ENCODE results near the gene NGRN. TPM values are rescaled to one million over a fixed set of nuclear protein-coding genes. Genes with fewer than 3 reads are reported as not detected.

The NGRN gene
- total RNA-seq, 5 donors from 2014 or later (not counting 1 experiment from before 2014, with no cell fraction given) = 44.5 to 53.1 (median 46.1) TPM

GRCh38 chr15:90223441-90224165 lies 41.9 kb upstream of the NGRN start:
- Mint-ChIP-seq H3K27me3 (no peaks in the 10 kb centered on the region), H3K27ac (no peak overlapping the region), H3K9me3 (no peaks in the 10 kb centered on the region), H3K4me1 (peaks cover 7 to 15% (median 9%) of the 10 kb centered on the region in 3 donors), H3K36me3 (peaks cover 15% of the 10 kb centered on the region), H3K4me3 (no peak overlapping the region)
- no peak for DNase-seq
- ChIA-PET POLR2A (interaction anchor here in 1 of 2 donors (0.7 kb wide), 1 partner anchor 1266 kb away, joined by 3 read pairs; no protein-coding TSS in a partner anchor), CTCF (no interaction called here)
- H3K4me3 ChIP-seq (ENCODE audit: control insufficient read depth in 1 of 2, extremely low read depth in 1 of 2, low read length in 1 of 2) = no peak overlapping the region
- no peaks in the 10 kb centered on the region for H3K9me3 ChIP-seq
- peaks cover 15 to 50% of the 10 kb centered on the region in 2 donors for H3K36me3 ChIP-seq (ENCODE audit: control insufficient read depth in 2 of 2, extremely low read depth in 1 of 2, insufficient read depth in 1 of 2, low read length in 1 of 2)
- no peak overlapping the region for H3K27ac ChIP-seq (ENCODE audit: low read length)
- over 99% methylated on average over 17 of the region's 22 CpGs for WGBS (ENCODE audit: insufficient coverage)
- peaks cover 0 to 9% of the 10 kb centered on the region in 2 experiments for H3K4me1 ChIP-seq (ENCODE audit: control insufficient read depth in 1 of 2, extremely low read depth in 1 of 2, insufficient read depth in 2 of 2, low read length in 2 of 2)
- ATAC-seq (replicated peaks in 1 of 4) = no peak
- H3K27me3 ChIP-seq (replicated peaks in 1 of 2; ENCODE audit: control insufficient read depth in 2 of 2, extremely low read depth in 1 of 2, insufficient read depth in 2 of 2, low read length in 1 of 2) = no peaks in the 10 kb centered on the region

GRCh38 chr15:90225047-90225446 lies 40.4 kb upstream of the NGRN start:
- Mint-ChIP-seq H3K36me3 (peaks cover 28% of the 10 kb centered on the region), H3K4me3 (no peak overlapping the region), H3K27ac (no peak overlapping the region), H3K27me3 (no peaks in the 10 kb centered on the region), H3K4me1 (peaks cover 14 to 17% (median 16%) of the 10 kb centered on the region in 3 donors), H3K9me3 (no peaks in the 10 kb centered on the region)
- no peak for DNase-seq
- Histone ChIP-seq H3K4me3 (ENCODE audit: control insufficient read depth in 1 of 2, extremely low read depth in 1 of 2, low read length in 1 of 2) (no peak overlapping the region), H3K9me3 (no peaks in the 10 kb centered on the region), H3K27ac (ENCODE audit: low read length) (no peak overlapping the region), H3K4me1 (ENCODE audit: control insufficient read depth in 1 of 2, extremely low read depth in 1 of 2, insufficient read depth in 2 of 2, low read length in 2 of 2) (peaks cover 4 to 12% of the 10 kb centered on the region in 2 experiments), H3K27me3 (replicated peaks in 1 of 2; ENCODE audit: control insufficient read depth in 2 of 2, extremely low read depth in 1 of 2, insufficient read depth in 2 of 2, low read length in 1 of 2) (no peaks in the 10 kb centered on the region), H3K36me3 (ENCODE audit: control insufficient read depth in 2 of 2, extremely low read depth in 1 of 2, insufficient read depth in 1 of 2, low read length in 1 of 2) (peaks cover 21 to 64% of the 10 kb centered on the region in 2 donors)
- ChIA-PET POLR2A (no interaction called here), CTCF (no interaction called here)
- WGBS (ENCODE audit: insufficient coverage) = 97% methylated on average over 16 of the region's 17 CpGs
- no peak for ATAC-seq (replicated peaks in 1 of 4)

DNA sequence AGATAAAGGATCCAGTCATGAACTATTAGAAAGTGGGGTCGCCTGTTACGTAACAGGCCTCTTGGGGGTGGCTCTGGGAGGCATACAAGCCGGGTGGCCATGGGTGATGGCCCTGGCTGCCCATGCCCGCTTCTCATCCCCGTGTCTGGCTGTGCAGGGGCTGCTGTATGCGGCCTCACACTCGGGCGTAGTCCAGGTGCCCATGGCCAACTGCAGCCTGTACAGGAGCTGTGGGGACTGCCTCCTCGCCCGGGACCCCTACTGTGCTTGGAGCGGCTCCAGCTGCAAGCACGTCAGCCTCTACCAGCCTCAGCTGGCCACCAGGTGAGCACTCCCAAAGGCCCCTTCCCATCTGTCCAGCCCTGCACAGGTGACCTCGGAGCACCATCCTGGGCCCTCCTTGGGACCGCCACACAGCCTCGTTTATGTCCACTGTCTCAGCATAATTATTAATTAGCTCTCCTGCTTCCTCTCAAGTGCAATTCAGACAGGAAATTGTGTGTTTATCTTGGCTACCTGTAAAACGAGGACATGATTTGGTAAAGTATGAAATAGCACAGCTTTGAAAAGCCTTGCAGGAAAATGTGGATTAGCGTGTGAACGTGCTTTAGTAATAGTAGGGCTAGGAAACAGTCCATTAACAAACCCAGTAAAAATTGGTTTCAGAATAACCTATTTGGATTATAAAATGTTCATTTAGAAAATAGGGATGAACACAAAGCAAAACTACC lies 39.8 kb upstream of the NGRN start:
- H3K36me3 ChIP-seq (ENCODE audit: control insufficient read depth in 2 of 2, extremely low read depth in 1 of 2, insufficient read depth in 1 of 2, low read length in 1 of 2) = peaks cover 21 to 70% of the 10 kb centered on the region in 2 donors
- H3K27ac ChIP-seq (ENCODE audit: low read length) = no peak overlapping the region
- H3K4me3 Mint-ChIP-seq = no peak overlapping the region
- no peaks in the 10 kb centered on the region for H3K9me3 Mint-ChIP-seq
- peak overlapping the region in 1 of 2 donors; percentile 12 for H3K27ac Mint-ChIP-seq
- H3K27me3 Mint-ChIP-seq = no peaks in the 10 kb centered on the region
- WGBS (ENCODE audit: insufficient coverage) = 96% methylated on average over 12 of the region's 18 CpGs
- no peak for DNase-seq
- H3K4me3 ChIP-seq (ENCODE audit: control insufficient read depth in 1 of 2, extremely low read depth in 1 of 2, low read length in 1 of 2) = no peak overlapping the region
- POLR2A ChIA-PET = no interaction called here
- no peak for ATAC-seq (replicated peaks in 1 of 4)
- H3K9me3 ChIP-seq = no peaks in the 10 kb centered on the region
- H3K4me1 Mint-ChIP-seq = peaks cover 20 to 21% (median 20%) of the 10 kb centered on the region in 3 donors
- H3K36me3 Mint-ChIP-seq = peaks cover 30% of the 10 kb centered on the region
- no peaks in the 10 kb centered on the region for H3K27me3 ChIP-seq (replicated peaks in 1 of 2; ENCODE audit: control insufficient read depth in 2 of 2, extremely low read depth in 1 of 2, insufficient read depth in 2 of 2, low read length in 1 of 2)
- CTCF ChIA-PET = no interaction called here
- H3K4me1 ChIP-seq (ENCODE audit: control insufficient read depth in 1 of 2, extremely low read depth in 1 of 2, insufficient read depth in 2 of 2, low read length in 2 of 2) = peaks cover 10 to 18% of the 10 kb centered on the region in 2 experiments

DNA sequence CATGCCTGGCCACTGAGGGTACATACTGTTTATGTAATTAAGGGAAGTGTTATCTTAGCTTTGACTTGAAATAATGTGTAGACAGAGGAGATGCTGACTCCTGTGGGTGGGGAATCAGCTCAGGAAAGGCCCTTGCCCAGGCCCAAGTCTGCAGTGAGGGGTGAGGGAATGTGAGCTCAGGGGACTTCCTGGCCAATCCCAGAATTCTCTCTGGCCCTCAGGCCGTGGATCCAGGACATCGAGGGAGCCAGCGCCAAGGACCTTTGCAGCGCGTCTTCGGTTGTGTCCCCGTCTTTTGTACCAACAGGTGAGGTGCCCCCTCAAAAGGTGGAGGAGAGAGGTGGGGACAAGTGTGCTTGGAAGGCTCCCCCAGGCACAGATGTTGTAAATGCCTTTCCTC lies 38.1 kb upstream of the NGRN start:
- H3K9me3 ChIP-seq = no peaks in the 10 kb centered on the region
- H3K27ac ChIP-seq (ENCODE audit: low read length) = no peak overlapping the region
- POLR2A ChIA-PET = interaction anchor here in 1 of 2 donors (0.6 to 1.3 kb wide), 2 partner anchors 8 to 18 kb away, joined by 3 read pairs; no protein-coding TSS in a partner anchor
- ATAC-seq (replicated peaks in 1 of 4) = no peak
- no peaks in the 10 kb centered on the region for H3K9me3 Mint-ChIP-seq
- peaks cover 35% of the 10 kb centered on the region for H3K36me3 Mint-ChIP-seq
- CTCF ChIA-PET = interaction anchor here in 1 of 2 donors (0.6 kb wide), 1 partner anchor 35 kb away, joined by 3 read pairs; no protein-coding TSS in a partner anchor
- H3K4me1 ChIP-seq (ENCODE audit: control insufficient read depth in 1 of 2, extremely low read depth in 1 of 2, insufficient read depth in 2 of 2, low read length in 2 of 2) = peaks cover 23 to 35% of the 10 kb centered on the region in 2 experiments
- H3K27ac Mint-ChIP-seq = peak overlapping the region in 1 of 2 donors; percentile 61
- no peak overlapping the region for H3K4me3 Mint-ChIP-seq
- no peak overlapping the region for H3K4me3 ChIP-seq (ENCODE audit: control insufficient read depth in 1 of 2, extremely low read depth in 1 of 2, low read length in 1 of 2)
- H3K36me3 ChIP-seq (ENCODE audit: control insufficient read depth in 2 of 2, extremely low read depth in 1 of 2, insufficient read depth in 1 of 2, low read length in 1 of 2) = peaks cover 21 to 69% of the 10 kb centered on the region in 2 donors
- no CpG with 5 or more reads among the region's 7 CpGs for WGBS (ENCODE audit: insufficient coverage)
- no peaks in the 10 kb centered on the region for H3K27me3 ChIP-seq (replicated peaks in 1 of 2; ENCODE audit: control insufficient read depth in 2 of 2, extremely low read depth in 1 of 2, insufficient read depth in 2 of 2, low read length in 1 of 2)
- peaks cover 37 to 38% (median 37%) of the 10 kb centered on the region in 3 donors for H3K4me1 Mint-ChIP-seq
- no peaks in the 10 kb centered on the region for H3K27me3 Mint-ChIP-seq
- no peak for DNase-seq

DNA sequence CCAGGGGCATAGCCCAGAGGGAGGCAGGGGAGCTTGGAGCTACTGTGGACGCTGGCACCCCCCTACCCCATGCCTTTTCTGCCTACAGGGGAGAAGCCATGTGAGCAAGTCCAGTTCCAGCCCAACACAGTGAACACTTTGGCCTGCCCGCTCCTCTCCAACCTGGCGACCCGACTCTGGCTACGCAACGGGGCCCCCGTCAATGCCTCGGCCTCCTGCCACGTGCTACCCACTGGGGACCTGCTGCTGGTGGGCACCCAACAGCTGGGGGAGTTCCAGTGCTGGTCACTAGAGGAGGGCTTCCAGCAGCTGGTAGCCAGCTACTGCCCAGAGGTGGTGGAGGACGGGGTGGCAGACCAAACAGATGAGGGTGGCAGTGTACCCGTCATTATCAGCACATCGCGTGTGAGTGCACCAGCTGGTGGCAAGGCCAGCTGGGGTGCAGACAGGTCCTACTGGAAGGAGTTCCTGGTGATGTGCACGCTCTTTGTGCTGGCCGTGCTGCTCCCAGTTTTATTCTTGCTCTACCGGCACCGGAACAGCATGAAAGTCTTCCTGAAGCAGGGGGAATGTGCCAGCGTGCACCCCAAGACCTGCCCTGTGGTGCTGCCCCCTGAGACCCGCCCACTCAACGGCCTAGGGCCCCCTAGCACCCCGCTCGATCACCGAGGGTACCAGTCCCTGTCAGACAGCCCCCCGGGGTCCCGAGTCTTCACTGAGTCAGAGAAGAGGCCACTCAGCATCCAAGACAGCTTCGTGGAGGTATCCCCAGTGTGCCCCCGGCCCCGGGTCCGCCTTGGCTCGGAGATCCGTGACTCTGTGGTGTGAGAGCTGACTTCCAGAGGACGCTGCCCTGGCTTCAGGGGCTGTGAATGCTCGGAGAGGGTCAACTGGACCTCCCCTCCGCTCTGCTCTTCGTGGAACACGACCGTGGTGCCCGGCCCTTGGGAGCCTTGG lies 37.4 kb upstream of the NGRN start:
- Histone ChIP-seq H3K27me3 (replicated peaks in 1 of 2; ENCODE audit: control insufficient read depth in 2 of 2, extremely low read depth in 1 of 2, insufficient read depth in 2 of 2, low read length in 1 of 2) (no peaks in the 10 kb centered on the region), H3K4me3 (ENCODE audit: control insufficient read depth in 1 of 2, extremely low read depth in 1 of 2, low read length in 1 of 2) (no peak overlapping the region), H3K4me1 (ENCODE audit: control insufficient read depth in 1 of 2, extremely low read depth in 1 of 2, insufficient read depth in 2 of 2, low read length in 2 of 2) (peaks cover 24 to 42% of the 10 kb centered on the region in 2 experiments), H3K9me3 (no peaks in the 10 kb centered on the region), H3K27ac (ENCODE audit: low read length) (peak overlapping the region; percentile 27), H3K36me3 (ENCODE audit: control insufficient read depth in 2 of 2, extremely low read depth in 1 of 2, insufficient read depth in 1 of 2, low read length in 1 of 2) (peaks cover 21 to 67% of the 10 kb centered on the region in 2 donors)
- ChIA-PET CTCF (interaction anchor here in 1 of 2 donors (0.6 kb wide), 1 partner anchor 36 kb away, joined by 3 read pairs; no protein-coding TSS in a partner anchor), POLR2A (interaction anchor here in 1 of 2 donors (0.6 to 1.3 kb wide), 3 partner anchors 8 to 132 kb away, joined by 3 to 5 read pairs (median 3); no protein-coding TSS in a partner anchor)
- ATAC-seq (replicated peaks in 1 of 4) = no peak
- peaks cover 35% of the 10 kb centered on the region for H3K36me3 Mint-ChIP-seq
- H3K27ac Mint-ChIP-seq = peak overlapping the region in 1 of 2 donors; percentile 97
- no peaks in the 10 kb centered on the region for H3K27me3 Mint-ChIP-seq
- peaks cover 43 to 44% (median 44%) of the 10 kb centered on the region in 3 donors for H3K4me1 Mint-ChIP-seq
- WGBS (ENCODE audit: insufficient coverage) = 93% methylated on average over 37 of the region's 38 CpGs
- H3K4me3 Mint-ChIP-seq = peak overlapping the region in 1 of 3 donors; percentile 20
- no peaks in the 10 kb centered on the region for H3K9me3 Mint-ChIP-seq
- no peak for DNase-seq
